GM10248 (cell line): ENCODE measurements around the gene KRT79.

Experiments used
- CTCF ChIA-PET: fragments of 300-600 bp; sonication (Branson Sonifier 250); formaldehyde crosslinking; extraction: SDS; loops from one replicate; lab custom pipeline; 2021; ENCODE audit warnings: antibody characterized with exemption; lab: Yijun Ruan, JAX
- POLR2A ChIA-PET: fragments of 350-650 bp; sonication (Branson Sonifier 250); formaldehyde crosslinking; extraction: SDS; loops from one replicate; lab custom pipeline; 2020; ENCODE audit warnings: antibody characterized with exemption; lab: Yijun Ruan, JAX
- DNase-seq: peaks from one replicate; pipeline ENCODE4 v3.0.0; 2012; ENCODE audit errors: extremely low spot score
- TF ChIP-seq, protein P1 (sequence below): IDR thresholded peaks from 2 replicates; pipeline ENCODE4 v1.5.1; 2012; ENCODE audit warnings: mild to moderate bottlenecking, low read depth; ENCODE audit errors: extremely low read depth, missing control alignments, control extremely low read depth

The KRT79 gene

GRCh38 chr12:52870361-52871290 is 36.5 kb upstream of the KRT79 start:
- TF ChIP-seq, protein P1, sequence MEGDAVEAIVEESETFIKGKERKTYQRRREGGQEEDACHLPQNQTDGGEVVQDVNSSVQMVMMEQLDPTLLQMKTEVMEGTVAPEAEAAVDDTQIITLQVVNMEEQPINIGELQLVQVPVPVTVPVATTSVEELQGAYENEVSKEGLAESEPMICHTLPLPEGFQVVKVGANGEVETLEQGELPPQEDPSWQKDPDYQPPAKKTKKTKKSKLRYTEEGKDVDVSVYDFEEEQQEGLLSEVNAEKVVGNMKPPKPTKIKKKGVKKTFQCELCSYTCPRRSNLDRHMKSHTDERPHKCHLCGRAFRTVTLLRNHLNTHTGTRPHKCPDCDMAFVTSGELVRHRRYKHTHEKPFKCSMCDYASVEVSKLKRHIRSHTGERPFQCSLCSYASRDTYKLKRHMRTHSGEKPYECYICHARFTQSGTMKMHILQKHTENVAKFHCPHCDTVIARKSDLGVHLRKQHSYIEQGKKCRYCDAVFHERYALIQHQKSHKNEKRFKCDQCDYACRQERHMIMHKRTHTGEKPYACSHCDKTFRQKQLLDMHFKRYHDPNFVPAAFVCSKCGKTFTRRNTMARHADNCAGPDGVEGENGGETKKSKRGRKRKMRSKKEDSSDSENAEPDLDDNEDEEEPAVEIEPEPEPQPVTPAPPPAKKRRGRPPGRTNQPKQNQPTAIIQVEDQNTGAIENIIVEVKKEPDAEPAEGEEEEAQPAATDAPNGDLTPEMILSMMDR: peak; percentile 63
- ChIA-PET POLR2A (no interaction called here), CTCF (interaction anchor here (0.6 to 7.5 kb wide), 18 partner anchors 9 to 712 kb away, joined by 3 to 55 read pairs (median 4); partner anchors contain the start of gene KRT85)
- peak; percentile 79 for DNase-seq

DNA sequence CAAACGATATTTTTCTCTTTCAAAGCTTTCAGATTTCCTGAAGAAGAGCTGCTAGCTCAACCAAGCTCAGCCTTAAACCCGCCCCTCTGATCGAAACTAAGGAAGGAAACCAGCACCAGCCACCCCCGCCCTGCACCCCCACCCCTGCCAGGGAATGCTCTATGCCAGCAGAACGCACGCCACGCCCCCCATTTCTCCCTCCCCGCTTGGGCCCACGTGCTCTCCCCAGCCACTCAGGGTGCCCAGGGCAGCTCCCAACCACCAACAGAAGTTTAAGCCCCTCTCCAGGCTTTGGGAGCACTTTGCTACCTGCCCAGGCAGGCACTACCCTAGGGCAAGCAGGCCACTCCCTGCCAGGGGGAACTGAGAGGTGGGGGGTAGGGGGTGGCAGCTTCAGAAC is 33.5 kb upstream of the KRT79 start:
- no peak for DNase-seq
- TF ChIP-seq, protein P1: no peak
- ChIA-PET POLR2A (interaction anchor here (0.6 kb wide), 1 partner anchor 498 kb away, joined by 3 read pairs; no protein-coding TSS in a partner anchor), CTCF (interaction anchor here (0.7 to 2.5 kb wide), 4 partner anchors 12 to 589 kb away, joined by 3 to 12 read pairs (median 6); no protein-coding TSS in a partner anchor)

GRCh38 chr12:52867152-52867551 is 33.0 kb upstream of the KRT79 start:
- no peak for DNase-seq
- TF ChIP-seq, protein P1: no peak
- POLR2A ChIA-PET: interaction anchor here (0.6 kb wide), 1 partner anchor 497 kb away, joined by 3 read pairs; no protein-coding TSS in a partner anchor
- CTCF ChIA-PET: interaction anchor here (1.5 to 2.5 kb wide), 3 partner anchors 12 to 588 kb away, joined by 4 to 12 read pairs (median 7); no protein-coding TSS in a partner anchor

- CTCF ChIA-PET: interaction anchor here (0.7 to 1.6 kb wide), 8 partner anchors 8 to 495 kb away, joined by 3 to 5 read pairs (median 4); no protein-coding TSS in a partner anchor
- TF ChIP-seq, protein P1: peak; percentile 34
- POLR2A ChIA-PET: no interaction called here
- peak; percentile 59 for DNase-seq
Observed at GRCh38 chr12:52865090-52865944, 31.2 kb upstream of the KRT79 start.

- ChIA-PET CTCF (interaction anchor here (1.0 to 2.0 kb wide), 3 partner anchors 9 to 23 kb away, joined by 4 to 7 read pairs (median 7); no protein-coding TSS in a partner anchor), POLR2A (no interaction called here)
- DNase-seq: no peak
- TF ChIP-seq, protein P1: no peak
Observed at GRCh38 chr12:52862023-52862422, 27.9 kb upstream of the KRT79 start.
